Activated CD8-positive, alpha-beta T cell treated with anti-CD3 and anti-CD28 coated beads for 36 hours (primary cell): ENCODE results near the gene SNPH. TPM values are rescaled to one million over a fixed set of nuclear protein-coding genes. Genes with fewer than 3 reads are reported as not detected.

Experiments
- ATAC-seq: fragments of 200-7000 bp; cut with Tn5 transposase; one replicate; pipeline ENCODE4 v1.10.0; 2021; ENCODE audit warnings: mild to moderate bottlenecking, moderate library complexity
- CTCF ChIA-PET: fragments of 350-600 bp; sonication (Branson Sonifier 250); formaldehyde crosslinking; loops from one replicate; lab custom pipeline; 2021; ENCODE audit warnings: antibody characterized with exemption; lab: Charles Lee
- POLR2A ChIA-PET: fragments of 350-600 bp; sonication (Branson Sonifier 250); formaldehyde crosslinking; loops from one replicate; lab custom pipeline; 2021; ENCODE audit warnings: antibody characterized with exemption; lab: Charles Lee
- DNase-seq: peaks from one replicate; pipeline ENCODE4 v3.0.0-alpha.2; 2020
- H3K27ac Mint-ChIP-seq: one replicate; pipeline ENCODE4 v1.8.0; 2021; ENCODE audit warnings: mild to moderate bottlenecking, mixed read lengths
- H3K27me3 Mint-ChIP-seq: one replicate; pipeline ENCODE4 v1.8.0; 2021; ENCODE audit warnings: mixed read lengths
- H3K36me3 Mint-ChIP-seq: one replicate; pipeline ENCODE4 v1.8.0; 2021; ENCODE audit warnings: low read depth, mixed read lengths
- H3K4me1 Mint-ChIP-seq: one replicate; pipeline ENCODE4 v1.8.0; 2021; ENCODE audit warnings: low read depth, mixed read lengths
- H3K4me3 Mint-ChIP-seq: one replicate; pipeline ENCODE4 v1.8.0; 2021; ENCODE audit warnings: mild to moderate bottlenecking, moderate library complexity, mixed read lengths
- H3K9me3 Mint-ChIP-seq: one replicate; pipeline ENCODE4 v1.8.0; 2021; ENCODE audit warnings: mixed read lengths
- CTCF ChIP-seq: fragments of 200-600 bp; IDR thresholded peaks from one replicate; pipeline ENCODE4 v1.8.0; 2022; ENCODE audit warnings: antibody characterized with exemption, mild to moderate bottlenecking
- intact Hi-C: fragments of 100-400 bp; cut with micrococcal nuclease; formaldehyde crosslinking; loops from one replicate; pipeline ENCODE4 v1.10.0; 2022
- total RNA-seq, 2 experiments: library from RNA; stranded (reverse); gene quantifications; one replicate each; pipeline ENCODE4 v1.2.3, GENCODE V29; 2021

The SNPH gene
- total RNA-seq, 2 experiments from 2014 or later = 3.7 to 4.1 TPM

- Mint-ChIP-seq H3K27me3 (no peaks in the 10 kb centered on the region), H3K36me3 (peaks cover 27% of the 10 kb centered on the region), H3K4me3 (no peak overlapping the region), H3K27ac (peak overlapping the region; percentile 35), H3K9me3 (peaks cover 8% of the 10 kb centered on the region), H3K4me1 (peaks cover 31% of the 10 kb centered on the region)
- no peak for ATAC-seq
- DNase-seq = no peak
- intact Hi-C loops = no loop called here
- ChIA-PET POLR2A (interaction anchor here (1.8 kb wide), 1 partner anchor 21 kb away, joined by 4 read pairs; no protein-coding TSS in a partner anchor), CTCF (interaction anchor here (0.8 to 1.0 kb wide), 2 partner anchors 17 to 92 kb away, joined by 3 read pairs; partner anchors contain the start of gene SDCBP2)
- TF ChIP-seq CTCF = no peak
These were observed 80.3 kb downstream of the SNPH start for GRCh38 chr20:1346315-1346969.

- Mint-ChIP-seq H3K9me3 (peaks cover 7% of the 10 kb centered on the region), H3K4me1 (peaks cover 31% of the 10 kb centered on the region), H3K27ac (no peak overlapping the region), H3K36me3 (peaks cover 69% of the 10 kb centered on the region), H3K27me3 (no peaks in the 10 kb centered on the region), H3K4me3 (no peak overlapping the region)
- ATAC-seq = no peak
- intact Hi-C loops = no loop called here
- TF ChIP-seq CTCF = no peak
- DNase-seq = no peak
- CTCF ChIA-PET = no interaction called here
- POLR2A ChIA-PET = no interaction called here
These were observed 87.9 kb downstream of the SNPH start for GRCh38 chr20:1353956-1354355.

- Mint-ChIP-seq H3K9me3 (peaks cover 6% of the 10 kb centered on the region), H3K4me1 (peaks cover 64% of the 10 kb centered on the region), H3K4me3 (peak overlapping the region; percentile 49), H3K27me3 (no peaks in the 10 kb centered on the region), H3K36me3 (peaks cover 73% of the 10 kb centered on the region), H3K27ac (peak overlapping the region; percentile 88)
- intact Hi-C loops = loop anchor here (5.0 kb wide), 1 partner anchor 34 kb away; the partner anchor contains the start of gene FKBP1A
- ATAC-seq (peak; percentile 93), DNase-seq (peak; percentile 72)
- POLR2A ChIA-PET = interaction anchor here (0.6 to 2.0 kb wide), 11 partner anchors 14 to 108 kb away, joined by 3 to 7 read pairs (median 4); no protein-coding TSS in a partner anchor
- CTCF ChIA-PET = interaction anchor here (1.0 to 1.5 kb wide), 3 partner anchors 13 to 46 kb away, joined by 3 to 4 read pairs (median 4); no protein-coding TSS in a partner anchor
- TF ChIP-seq CTCF = peak; percentile 40
These were observed 92.0 kb downstream of the SNPH start for GRCh38 chr20:1357921-1358671.

Other genes starting within 250 kb of the SNPH start
- gene PSMF1, start 147.7 kb upstream of the SNPH start, total RNA-seq = 100 to 1,000 TPM; 150 to 154 TPM
- 1 to 10 TPM; 1.8 to 2.2 TPM for gene TMEM74B, start 81.3 kb upstream of the SNPH start, total RNA-seq
- not detected for gene C20orf202, start 62.8 kb upstream of the SNPH start, total RNA-seq
- under 1 TPM; 0.18 to 0.25 TPM for gene RAD21L1, start 40.2 kb upstream of the SNPH start, total RNA-seq
- 1 to 10 TPM; 3.0 to 3.7 TPM for gene SDCBP2, start 62.8 kb downstream of the SNPH start, total RNA-seq
- gene FKBP1A, start 126.8 kb downstream of the SNPH start, total RNA-seq = 100 to 1,000 TPM; 259 to 282 TPM
- gene NSFL1C, start 200.6 kb downstream of the SNPH start, total RNA-seq = 10 to 100 TPM; 67.2 to 67.9 TPM
- gene SIRPB2, start 225.1 kb downstream of the SNPH start, total RNA-seq = not detected